Nucleus accumbens (tissue), 56 donors: ENCODE measurements around the gene SAMM50.
A peak's percentile ranks its signal among the peaks of the same experiment; 100 is the strongest.

Experiments
- DNase-seq, 56 donors: peaks; one replicate each; lab custom pipeline; 2025; lab: John Stamatoyannopoulos, UW

The SAMM50 gene

DNA sequence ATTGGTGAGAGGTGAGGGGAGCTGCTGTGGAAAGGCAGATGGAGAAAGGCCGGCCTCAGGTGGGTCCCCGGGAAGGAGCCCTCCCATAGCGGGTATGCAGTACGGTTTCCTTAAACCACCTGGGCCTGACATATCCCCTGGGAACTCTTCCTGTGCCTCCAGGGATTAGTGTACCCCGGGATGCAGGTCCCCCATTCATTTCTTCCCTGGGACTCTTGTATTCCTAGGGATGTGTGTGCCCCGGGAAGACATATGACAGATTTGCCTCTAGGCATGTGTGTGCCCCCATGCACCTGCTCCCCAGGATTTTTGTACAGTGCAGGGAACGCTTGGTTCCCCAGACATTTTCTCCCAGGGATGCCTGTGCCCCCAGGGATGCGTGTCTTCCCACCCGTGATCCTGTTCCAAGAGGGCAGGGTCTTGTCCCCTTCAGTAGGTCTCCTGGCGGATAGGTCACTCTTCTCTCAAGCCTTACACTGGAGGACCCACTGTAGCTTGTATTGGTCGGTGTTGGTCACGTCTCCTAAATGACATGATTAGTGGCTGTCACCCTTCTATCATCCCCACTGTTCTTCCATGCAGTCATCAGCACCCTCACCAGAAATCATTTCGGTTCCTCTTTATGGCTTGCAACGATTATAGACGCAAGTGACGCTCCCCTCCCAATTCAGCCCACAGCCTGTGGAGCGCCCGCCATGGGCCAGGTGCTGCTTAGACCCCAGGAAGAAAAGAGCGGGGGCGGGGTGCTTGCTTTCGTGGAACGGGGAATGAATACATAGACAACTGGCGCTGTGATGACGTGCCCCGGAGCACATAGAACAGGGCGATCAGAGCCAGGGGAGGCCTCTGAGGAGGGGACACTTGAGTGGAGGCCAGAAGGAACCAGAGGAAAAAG is 70.2 kb downstream of the SAMM50 start:
- DNase-seq = peak in 1 of 56 donors; percentile 17

DNA sequence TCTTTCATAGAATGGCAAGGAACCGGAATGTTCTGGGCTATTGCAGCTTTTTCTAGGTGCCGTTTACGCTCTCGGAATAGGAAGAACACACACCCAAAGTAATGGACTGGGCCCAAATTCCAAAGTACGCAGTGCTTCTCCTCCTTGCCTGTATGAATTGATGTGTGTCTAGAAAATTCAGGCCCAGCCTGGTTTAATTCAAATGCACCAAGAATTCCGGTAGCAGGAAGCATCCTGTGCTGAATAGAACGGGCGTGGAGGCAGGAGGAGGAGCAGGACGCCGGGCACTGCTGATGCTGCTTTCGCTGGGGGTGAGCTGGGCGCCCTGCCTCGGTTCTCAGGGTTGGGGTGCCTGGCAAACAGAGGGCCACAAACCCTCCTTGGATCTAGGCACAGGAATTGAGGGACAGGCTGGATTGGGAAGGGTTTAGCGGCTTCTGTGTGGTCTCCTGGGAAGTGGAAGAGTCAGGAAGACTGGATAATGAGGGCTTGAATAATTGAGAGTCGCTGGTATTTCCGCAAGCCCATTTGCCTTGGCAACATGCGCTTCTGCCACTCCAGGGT is 70.9 kb downstream of the SAMM50 start:
- no peak for DNase-seq

DNA sequence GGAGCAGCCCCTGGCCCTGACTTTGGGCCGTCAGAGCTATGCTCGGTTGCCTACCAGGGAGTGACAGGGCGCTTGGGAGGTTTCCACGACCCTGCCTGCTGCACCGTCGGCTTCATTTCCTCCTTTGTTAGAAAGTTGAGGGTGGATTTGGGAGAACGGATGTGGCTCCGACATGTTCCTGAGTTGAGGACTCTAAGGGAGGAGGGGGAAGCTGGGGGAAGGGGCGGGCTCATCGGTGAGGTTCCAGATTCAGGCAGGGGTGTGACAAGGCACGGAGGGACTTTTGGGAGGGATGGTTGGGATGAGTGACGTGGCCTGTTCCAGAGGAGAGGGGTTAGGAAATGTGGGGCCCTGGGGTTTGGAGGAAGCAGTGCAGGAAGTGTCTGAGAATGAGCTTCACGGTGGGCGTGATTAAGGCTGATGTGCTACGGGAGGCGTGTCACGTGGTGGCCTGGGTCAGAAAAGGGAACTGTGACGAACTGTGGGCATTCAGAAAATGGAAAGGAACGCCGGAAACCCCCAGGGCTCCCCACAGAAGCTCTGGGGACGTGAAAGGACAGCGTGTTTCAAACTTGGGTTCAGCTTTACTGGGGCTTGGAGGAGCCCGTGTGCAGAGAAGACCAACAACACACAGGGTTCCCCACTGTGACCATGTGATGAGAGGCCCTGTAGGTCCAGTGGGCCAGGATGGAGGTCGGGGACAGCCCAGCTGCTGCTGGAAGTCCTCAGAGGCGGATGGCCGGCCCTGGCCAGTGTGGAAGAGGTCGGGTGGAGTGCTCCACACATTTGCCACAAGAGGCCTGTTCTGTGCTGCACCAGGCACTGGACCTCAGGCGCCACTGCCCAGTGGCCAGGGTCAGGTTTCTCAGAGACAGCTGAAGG is 71.6 kb downstream of the SAMM50 start:
- DNase-seq = peak in 22 of 56 donors; percentile 11 to 60 (median 29)

DNA sequence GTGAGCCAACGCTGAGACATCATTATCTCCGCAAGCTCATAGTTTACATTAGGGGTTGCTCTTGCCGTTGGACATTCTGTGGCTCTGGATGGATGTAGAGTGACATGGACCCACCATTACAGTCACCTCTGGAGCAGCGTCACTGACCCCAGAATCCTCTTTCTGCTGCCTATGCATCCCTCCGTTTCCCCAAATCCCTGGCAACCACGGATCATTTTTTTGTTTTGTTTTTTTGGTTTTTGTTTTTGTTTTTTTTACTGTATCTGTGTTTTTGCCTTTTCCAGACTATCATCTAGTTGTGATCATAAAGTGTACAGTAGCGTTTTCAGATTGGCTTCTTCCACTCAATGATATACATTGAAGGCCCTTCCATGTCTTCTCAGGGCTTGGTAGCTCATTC is 72.8 kb downstream of the SAMM50 start:
- no peak for DNase-seq

DNA sequence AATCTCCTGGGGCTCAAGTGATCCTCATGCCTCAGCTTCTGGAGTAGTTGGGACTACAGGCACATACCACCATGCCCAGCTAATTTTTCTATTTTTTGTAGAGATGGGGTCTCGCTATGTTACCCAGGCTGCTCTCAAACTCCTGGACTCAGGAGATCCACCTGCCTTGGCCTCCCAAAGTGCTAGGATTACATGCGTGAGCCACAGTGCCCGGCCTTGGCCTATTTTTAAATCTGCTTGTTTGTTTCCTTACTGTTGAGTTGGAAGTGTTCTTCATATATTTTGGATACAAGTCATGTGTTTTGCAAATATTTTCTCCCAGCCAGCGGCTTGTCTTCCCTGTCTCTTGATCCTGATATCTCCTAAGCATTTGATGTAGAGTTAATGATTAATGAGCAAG is 73.8 kb downstream of the SAMM50 start:
- DNase-seq = no peak

DNA sequence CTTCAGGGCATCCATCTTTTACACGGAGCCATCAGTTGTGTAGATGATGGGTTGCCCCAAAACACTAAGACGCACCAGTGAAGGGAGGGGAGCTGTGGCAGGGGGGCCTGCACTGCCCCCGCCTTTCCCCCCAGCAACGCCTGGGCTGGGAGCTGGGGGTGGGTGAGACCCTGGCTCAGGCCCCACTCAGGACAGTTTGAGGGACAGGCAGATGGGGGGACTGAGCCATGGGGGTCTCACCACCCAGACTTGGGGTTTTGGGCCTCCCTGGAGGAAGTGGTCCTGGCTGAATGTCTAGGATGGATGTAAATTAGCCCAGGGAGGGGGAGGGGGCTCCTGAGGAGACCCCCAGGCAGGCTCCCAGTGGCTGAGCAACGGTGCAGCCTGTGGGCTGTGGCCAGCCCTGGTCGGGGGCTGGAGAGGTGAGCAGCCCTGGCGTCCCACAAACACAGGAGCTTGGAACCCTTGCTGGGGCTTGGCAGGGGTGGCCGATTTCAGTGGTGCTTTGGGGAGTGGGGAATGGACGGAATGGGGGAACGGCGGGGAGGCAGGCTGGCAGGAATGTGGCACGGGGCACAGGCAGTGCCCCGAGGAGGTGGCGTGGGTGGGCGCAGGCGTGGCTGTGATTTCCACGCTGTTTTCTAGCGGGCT is 74.9 kb downstream of the SAMM50 start:
- no peak for DNase-seq

DNA sequence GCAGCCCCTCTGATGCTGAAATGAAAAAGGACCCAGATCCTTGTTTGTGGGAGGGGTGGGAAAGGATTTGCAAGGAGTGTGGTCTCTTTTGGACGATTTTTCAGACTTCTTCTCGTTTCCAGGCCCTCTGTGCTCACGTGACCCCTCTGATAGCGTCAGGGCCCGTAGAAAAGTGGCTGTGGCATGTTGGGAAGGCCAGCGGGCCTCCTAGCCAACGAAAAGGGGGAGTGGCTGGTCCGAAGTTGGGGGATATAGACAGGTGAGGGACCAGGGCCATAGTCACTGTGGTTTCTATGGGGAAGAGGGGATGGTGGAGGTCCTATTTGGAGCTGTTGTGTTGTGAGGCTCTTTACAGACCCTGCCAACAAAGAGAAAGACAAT is 75.5 kb downstream of the SAMM50 start:
- no peak for DNase-seq

DNA sequence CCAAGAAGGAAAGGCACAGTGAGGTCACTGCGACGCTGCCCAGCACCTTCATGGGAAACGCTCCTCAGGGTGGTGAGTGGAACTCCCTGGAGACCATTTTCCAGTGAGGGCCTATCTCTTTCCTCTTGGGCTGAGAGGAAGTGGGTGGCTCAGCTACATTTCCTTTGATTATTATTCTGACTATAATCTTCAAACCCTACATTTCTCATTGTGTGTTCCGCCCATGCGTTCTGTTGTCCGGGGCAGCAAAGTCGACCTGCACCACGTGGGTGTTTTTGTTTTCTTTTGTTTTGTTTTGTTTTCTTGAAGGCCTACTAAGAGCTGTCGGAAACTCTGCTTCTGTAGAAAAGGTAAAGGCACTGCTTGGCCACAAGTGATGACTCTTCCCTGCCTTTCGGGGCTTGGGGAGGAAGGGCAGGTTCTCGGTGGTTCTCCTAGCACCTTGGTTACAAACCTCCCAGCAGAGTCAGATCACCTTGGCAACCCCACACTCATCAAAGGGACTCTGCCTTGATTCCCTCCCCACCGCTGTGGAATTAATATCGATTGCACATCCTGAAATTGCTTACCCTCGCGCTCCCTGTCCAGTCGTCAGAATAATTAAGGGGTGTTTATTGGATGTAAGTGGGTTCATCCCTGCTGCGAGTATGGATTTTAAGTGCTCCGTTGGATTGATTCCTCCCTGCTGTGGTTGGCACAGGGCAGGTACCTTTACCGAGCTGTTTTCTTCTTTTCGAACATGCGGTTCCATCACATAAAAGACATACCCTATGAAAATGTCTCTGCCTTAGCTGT is 76.1 kb downstream of the SAMM50 start:
- DNase-seq = peak in 6 of 56 donors; percentile 16 to 39 (median 22)

DNA sequence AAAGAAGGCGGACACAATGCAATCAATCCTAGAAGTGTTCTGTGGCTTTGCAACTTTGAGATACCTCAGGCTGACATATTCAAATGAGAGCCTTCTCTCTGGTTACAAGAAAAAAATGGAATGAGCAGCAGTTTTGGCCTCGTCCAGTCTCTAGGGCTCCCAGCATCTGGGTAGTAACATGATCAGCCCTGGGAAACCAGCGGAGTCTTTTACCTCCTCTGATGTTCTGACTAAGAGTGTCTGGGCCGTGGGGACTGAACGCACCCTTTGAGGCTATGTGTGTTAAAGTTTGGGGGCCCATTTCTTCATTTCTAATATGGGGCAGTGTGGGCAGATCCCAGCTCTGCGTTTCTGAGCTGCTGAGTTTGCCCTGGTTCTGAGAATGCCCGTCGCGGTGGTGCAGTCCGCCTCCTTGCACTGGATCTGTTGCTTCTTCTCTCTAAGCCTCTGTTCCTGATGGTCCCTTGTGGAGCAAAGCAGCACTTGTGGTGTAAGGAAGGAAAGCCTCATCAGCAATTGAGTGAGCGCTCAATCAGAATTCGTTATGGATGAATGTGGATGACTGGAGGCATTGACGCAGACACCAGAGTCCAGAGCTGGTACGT is 77.0 kb downstream of the SAMM50 start:
- no peak for DNase-seq

DNA sequence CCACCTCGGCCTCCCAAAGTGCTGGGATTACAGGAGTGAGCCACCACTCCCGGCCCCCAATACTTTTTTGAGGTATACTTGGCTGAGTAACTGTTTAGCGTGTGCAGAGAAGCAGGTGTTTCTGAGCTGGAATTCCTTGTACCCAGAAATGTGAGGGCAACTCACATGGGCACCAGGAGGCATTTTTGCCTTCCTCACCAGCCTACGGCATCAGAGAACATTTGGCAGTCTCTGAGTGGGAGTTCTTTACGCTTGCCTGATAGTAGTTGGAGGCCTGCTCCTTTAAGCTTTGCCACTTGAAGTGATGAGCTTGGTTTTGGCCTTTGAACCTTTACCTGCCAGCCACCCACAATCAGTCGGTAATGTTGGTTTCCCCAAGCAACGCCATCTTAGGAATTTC is 78.0 kb downstream of the SAMM50 start:
- peak in 1 of 56 donors; percentile 9 for DNase-seq

DNA sequence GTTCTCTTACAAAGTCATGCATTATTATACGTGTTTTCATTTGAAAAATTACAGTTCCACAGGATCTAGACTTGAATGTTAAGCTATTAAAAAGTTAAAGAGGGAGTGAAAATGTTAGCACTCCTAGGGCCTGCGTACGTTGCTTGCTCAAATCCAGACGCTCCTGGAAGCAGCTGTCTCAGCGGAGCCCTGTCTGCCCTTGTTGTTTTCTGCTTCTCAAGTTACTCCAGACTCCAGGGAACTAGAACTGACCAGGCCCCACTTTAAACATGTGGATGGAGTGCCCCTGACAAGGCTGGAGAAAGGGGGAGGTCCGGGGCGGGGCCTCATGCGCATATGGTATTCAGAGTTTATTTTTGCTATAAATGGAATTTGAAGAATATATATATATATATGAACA is 78.5 kb downstream of the SAMM50 start:
- DNase-seq = no peak

DNA sequence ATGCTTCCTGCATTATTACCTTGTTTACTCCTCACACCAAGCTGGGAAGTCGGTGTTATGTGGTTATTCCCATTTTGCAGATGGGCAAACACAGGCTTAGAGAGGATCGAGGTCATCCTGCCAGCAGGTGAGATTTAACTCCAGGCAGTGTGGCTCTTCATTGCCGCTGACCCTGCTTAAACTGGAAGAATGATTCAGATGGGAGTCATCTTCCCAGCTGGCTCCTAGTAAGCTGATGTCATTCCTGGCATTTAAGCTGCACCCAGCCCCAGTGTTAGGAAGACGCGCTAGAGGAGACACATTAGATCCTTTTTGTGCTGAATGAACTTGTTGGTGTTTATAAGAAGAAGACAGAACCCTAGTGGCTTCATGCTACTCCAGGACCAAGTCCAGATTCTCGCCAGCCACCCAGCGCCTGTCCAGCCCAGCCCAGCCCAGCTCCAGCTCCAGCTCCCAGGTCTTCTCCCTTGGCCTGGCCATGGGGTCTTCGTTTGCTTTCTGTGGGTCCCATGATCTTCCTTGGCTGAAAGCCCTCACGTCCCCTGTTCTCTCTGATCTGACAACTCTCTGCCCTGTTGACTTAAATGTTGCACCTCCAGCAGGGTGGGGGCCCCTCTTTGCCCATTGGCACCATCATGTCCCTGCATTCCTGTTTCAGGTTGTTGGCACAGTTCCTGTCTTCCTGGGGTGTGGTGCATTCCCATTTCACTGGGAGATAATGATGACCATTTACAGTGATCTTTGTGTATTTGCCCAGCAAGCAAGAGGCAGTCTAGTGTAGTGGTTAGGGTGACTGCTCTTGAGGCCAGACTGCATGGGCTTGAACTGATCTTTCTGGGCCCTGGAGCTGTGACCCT is 82.5 kb downstream of the SAMM50 start:
- DNase-seq = peak in 4 of 56 donors; percentile 5 to 49 (median 39)

DNA sequence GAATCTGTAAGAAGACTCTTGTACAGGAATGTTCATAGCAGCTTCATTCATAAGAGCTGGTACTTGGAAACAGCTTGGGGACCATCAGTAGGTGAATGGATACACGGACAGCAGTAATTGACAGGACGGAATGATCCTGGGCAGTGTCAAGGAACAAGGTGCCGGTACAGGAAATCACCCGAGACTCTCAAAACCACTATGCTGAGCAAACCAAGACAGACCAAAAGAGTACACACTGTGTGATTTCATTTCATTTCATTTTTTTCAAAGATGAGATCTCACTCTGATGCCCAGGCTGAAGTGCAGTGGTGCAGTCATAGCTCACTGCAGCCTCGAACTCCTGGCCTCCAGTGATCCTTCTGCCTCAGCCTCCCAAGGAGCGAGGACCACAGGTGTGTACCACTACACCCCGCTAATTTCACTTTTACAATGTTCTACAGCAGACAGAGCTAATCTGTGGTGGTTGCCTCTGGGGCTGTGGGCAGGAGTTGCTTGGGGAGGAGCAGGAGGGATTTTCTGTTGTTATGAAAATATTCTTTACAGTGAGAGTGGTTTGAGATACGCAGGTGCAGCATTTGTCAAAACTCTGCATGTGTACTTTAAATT is 84.4 kb downstream of the SAMM50 start:
- DNase-seq = no peak

DNA sequence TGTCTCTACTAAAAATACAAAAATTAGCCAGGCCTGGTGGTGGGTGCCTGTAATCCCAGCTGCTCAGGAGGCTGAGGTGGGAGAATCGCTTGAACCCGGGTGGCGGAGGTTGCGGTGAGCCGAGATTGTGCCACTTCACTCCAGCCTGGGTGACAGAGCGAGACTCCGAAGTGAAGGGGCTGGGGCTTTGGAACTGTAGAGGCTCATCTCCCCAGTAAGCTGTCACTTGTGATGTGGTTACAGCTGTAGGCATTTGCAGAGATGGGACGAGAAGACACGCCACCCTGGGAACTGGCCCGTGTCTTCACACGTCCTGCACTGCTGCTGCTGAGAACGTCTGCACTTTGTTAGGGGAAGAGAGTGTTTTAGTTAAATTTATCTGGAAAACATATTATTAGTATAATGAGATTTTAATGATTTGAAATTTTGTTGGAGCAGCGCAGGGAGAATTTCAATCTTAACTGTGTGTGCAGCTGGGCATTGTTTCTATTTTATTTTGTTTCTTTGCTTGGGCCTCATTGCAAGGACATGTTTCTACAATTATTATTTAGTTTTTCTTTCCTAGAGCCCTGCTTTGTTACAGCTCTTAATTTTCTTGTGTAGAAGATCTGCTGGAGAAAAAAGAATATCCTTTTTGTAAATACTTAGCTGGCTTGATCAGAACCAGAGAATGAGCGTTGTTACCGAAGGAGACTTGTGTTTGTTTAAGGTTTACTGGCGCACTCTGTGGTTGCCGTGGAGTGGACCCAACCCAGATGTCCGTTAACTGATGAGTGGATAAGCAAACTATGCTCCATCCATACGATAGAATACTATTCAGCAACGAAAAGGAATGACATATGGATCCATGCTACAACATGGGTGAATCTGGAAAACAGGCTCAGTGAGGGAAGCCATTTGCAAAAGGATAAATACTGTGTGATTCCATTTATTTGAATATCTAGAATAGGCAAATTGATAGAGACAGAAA is 87.3 kb downstream of the SAMM50 start:
- no peak for DNase-seq

DNA sequence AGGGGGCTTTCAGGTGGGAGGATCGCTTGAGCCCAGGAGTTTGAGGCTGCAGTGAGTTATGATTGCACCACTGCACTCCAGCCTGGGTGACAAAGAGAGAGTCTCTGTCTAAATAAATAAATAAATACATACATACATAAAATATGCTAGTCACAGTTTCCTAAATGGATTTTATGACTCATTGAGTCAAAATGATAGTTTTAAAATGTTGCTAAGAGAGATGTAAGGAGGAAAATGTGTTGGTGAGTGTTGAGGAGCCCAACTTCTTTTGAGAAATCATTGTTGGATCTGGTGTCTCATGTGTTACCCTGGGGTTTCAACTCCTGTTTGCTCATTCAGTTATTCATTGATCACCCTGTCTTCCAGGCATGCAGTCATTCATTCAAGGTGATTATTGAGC is 89.9 kb downstream of the SAMM50 start:
- DNase-seq = no peak
